GM12878 (cell line): ENCODE measurements around the gene ELK4. TPM values are rescaled to one million over a fixed set of nuclear protein-coding genes. Genes with fewer than 3 reads are reported as not detected.

ENCODE experiments used
- ATAC-seq: fragments of 200-7000 bp; cut with Tn5 transposase; 3 replicates; pipeline ENCODE4 v1.9.1; 2020; ENCODE audit warnings: mild to moderate bottlenecking, moderate library complexity
- BruUV-seq: library from RNA; stranded (reverse); fragments of 400-500 nt; replicated peaks from 2 replicates; lab custom pipeline; 2021; lab: Mats Ljungman, UMichigan
- CTCF ChIA-PET: fragments of 300-600 bp; sonication (Branson Sonifier 250); formaldehyde crosslinking; extraction: SDS; loops from one replicate; lab custom pipeline; 2021; ENCODE audit warnings: inconsistent platforms; lab: Yijun Ruan, JAX
- POLR2A ChIA-PET: fragments of 350-600 bp; formaldehyde crosslinking; extraction: SDS; loops from one replicate; lab custom pipeline; 2021; ENCODE audit warnings: inconsistent platforms; lab: Charles Lee
- RAD21 ChIA-PET: fragments of 300-600 bp; sonication (Branson Sonifier 250); formaldehyde crosslinking; loops from one replicate; lab custom pipeline; 2023; ENCODE audit warnings: antibody characterized with exemption; ENCODE audit not compliant: unreplicated experiment; lab: Charles Lee
- SMC1A ChIA-PET: fragments of 300-600 bp; sonication (Branson Sonifier 250); formaldehyde crosslinking; loops from one replicate; lab custom pipeline; 2023; ENCODE audit not compliant: unreplicated experiment, uncharacterized antibody; lab: Charles Lee
- DNase-seq: peaks from one replicate; pipeline ENCODE4 v3.0.0-alpha.2; 2011; ENCODE audit warnings: low read depth, low spot score
- FAIRE-seq: peaks from 3 replicates; lab custom pipeline; 2011; peaks lifted over from hg19 to GRCh38; lab: Jason Lieb, UNC
- H2AFZ ChIP-seq: 2 replicates; pipeline ENCODE4 v1.6.0; 2011; ENCODE audit warnings: low read depth, low read length, control low read depth; ENCODE audit not compliant: control insufficient read depth
- H3K27ac ChIP-seq: 2 replicates; pipeline ENCODE4 v1.5.1; 2011; ENCODE audit warnings: control low read depth; ENCODE audit not compliant: control insufficient read depth, insufficient read depth
- H3K27me3 ChIP-seq, 2 experiments: replicated peaks in 1 of 2; 2 replicates each; pipeline versions ENCODE4 v1.6.0 to v1.6.1; 2011; ENCODE audit warnings: low read length in 1 of 2; ENCODE audit not compliant: control insufficient read depth in 2 of 2, insufficient read depth in 2 of 2
- H3K36me3 ChIP-seq, 2 experiments: 2 replicates each; pipeline ENCODE4 v1.5.1; 2011; ENCODE audit warnings: low read length in 1 of 2; ENCODE audit not compliant: control insufficient read depth in 2 of 2, insufficient read depth in 2 of 2
- H3K4me1 ChIP-seq: 2 replicates; pipeline ENCODE4 v1.6.1; 2011; ENCODE audit warnings: mild to moderate bottlenecking, low read length, moderate library complexity, mixed read lengths; ENCODE audit not compliant: control insufficient read depth, insufficient read depth
- H3K4me2 ChIP-seq: 2 replicates; pipeline ENCODE4 v1.6.0; 2011; ENCODE audit warnings: control low read depth; ENCODE audit not compliant: control insufficient read depth, insufficient read depth
- H3K4me3 ChIP-seq: fragments of 200-600 bp; sonication (generic); 2 replicates; pipeline ENCODE4 v1.5.1; 2016
- H3K79me2 ChIP-seq: 2 replicates; pipeline ENCODE4 v1.6.0; 2011; ENCODE audit warnings: low read length; ENCODE audit not compliant: control insufficient read depth, insufficient read depth
- H3K9ac ChIP-seq: 2 replicates; pipeline ENCODE4 v1.8.0; 2011; ENCODE audit warnings: low read length, control low read depth, mixed read lengths; ENCODE audit not compliant: control insufficient read depth, insufficient read depth
- H3K9me3 ChIP-seq: replicated peaks from 3 replicates; pipeline ENCODE4 v1.5.1; 2011; ENCODE audit warnings: mild to moderate bottlenecking, low read length; ENCODE audit not compliant: control insufficient read depth, insufficient read depth
- H4K20me1 ChIP-seq: 2 replicates; pipeline ENCODE4 v1.6.0; 2011; ENCODE audit not compliant: control insufficient read depth, insufficient read depth
- ASH2L ChIP-seq: fragments of 300-600, 200-600 bp; sonication (generic); IDR thresholded peaks from 2 replicates; pipeline ENCODE4 v1.6.1; 2017; ENCODE audit warnings: low read depth, mild to moderate bottlenecking, borderline replicate concordance
- BACH1 ChIP-seq: fragments of 450-650 bp; IDR thresholded peaks from 2 replicates; pipeline ENCODE4 v1.6.1; 2017; ENCODE audit warnings: mild to moderate bottlenecking, borderline replicate concordance
- FOXM1 ChIP-seq: IDR thresholded peaks from 2 replicates; pipeline ENCODE4 v1.6.1; 2012; ENCODE audit warnings: low read depth, mild to moderate bottlenecking, inconsistent platforms, low read length, moderate library complexity
- IKZF1 ChIP-seq: fragments of 450-650 bp; conservative IDR thresholded peaks from 2 replicates; pipeline ENCODE4 v1.6.1; 2017; ENCODE audit warnings: antibody characterized with exemption, mild to moderate bottlenecking
- IRF5 ChIP-seq: fragments of 450-650 bp; IDR thresholded peaks from 2 replicates; pipeline ENCODE4 v1.6.1; 2017; ENCODE audit warnings: borderline replicate concordance
- JUND ChIP-seq: IDR thresholded peaks from 2 replicates; pipeline ENCODE4 v1.6.1; 2012; ENCODE audit warnings: low read depth, mild to moderate bottlenecking, low read length, improper control_type of control experiment, moderate library complexity
- MEF2A ChIP-seq: IDR thresholded peaks from 2 replicates; pipeline ENCODE4 v1.6.1; 2011; ENCODE audit warnings: low read depth, mild to moderate bottlenecking, low read length, moderate library complexity; ENCODE audit not compliant: insufficient read depth
- MLLT1 ChIP-seq: fragments of 450-650 bp; IDR thresholded peaks from 2 replicates; pipeline ENCODE4 v1.6.1; 2016; ENCODE audit warnings: mild to moderate bottlenecking
- NFYA ChIP-seq: IDR thresholded peaks from 2 replicates; pipeline ENCODE4 v1.6.1; 2011; ENCODE audit warnings: low read depth, mild to moderate bottlenecking, low read length, improper control_type of control experiment, borderline replicate concordance
- POLR2AphosphoS5 ChIP-seq: IDR thresholded peaks from 2 replicates; pipeline ENCODE4 v1.6.1; 2011; ENCODE audit warnings: mild to moderate bottlenecking, low read length, inconsistent platforms
- SIN3A ChIP-seq: IDR thresholded peaks from 2 replicates; pipeline ENCODE4 v1.6.1; 2012; ENCODE audit warnings: low read depth, low read length, improper control_type of control experiment
- SKIL ChIP-seq: fragments of 450-650 bp; IDR thresholded peaks from 2 replicates; pipeline ENCODE4 v1.6.1; 2017; ENCODE audit warnings: mild to moderate bottlenecking, low read depth, inconsistent platforms; ENCODE audit not compliant: poor library complexity, severe bottlenecking
- SUZ12 ChIP-seq: fragments of 200-600 bp; sonication (generic); IDR thresholded peaks from one replicate; pipeline ENCODE4 v1.6.1; 2018; ENCODE audit warnings: antibody characterized with exemption, mild to moderate bottlenecking; ENCODE audit not compliant: unreplicated experiment
- USF1 ChIP-seq: IDR thresholded peaks from 2 replicates; pipeline ENCODE4 v1.6.1; 2011; ENCODE audit warnings: borderline replicate concordance, low read depth, mild to moderate bottlenecking, moderate library complexity, mixed read lengths, low read length; ENCODE audit not compliant: insufficient read depth; ENCODE audit errors: extremely low read length
- ZNF207 ChIP-seq: fragments of 450-650 bp; IDR thresholded peaks from 2 replicates; pipeline ENCODE4 v1.6.1; 2014; ENCODE audit warnings: antibody characterized with exemption, mild to moderate bottlenecking, borderline replicate concordance
- WGBS: methylation state at CpG from one replicate; pipeline ENCODE4 v1.1.6; 2016; ENCODE audit warnings: low lambda C conversion rate; ENCODE audit not compliant: insufficient replicate concordance, insufficient coverage; ENCODE audit errors: missing lambda C conversion rate; 5-methylcytosine and 5-hydroxymethylcytosine counted together
- in situ Hi-C: fragments of 300-500 bp; cut with MboI; formaldehyde crosslinking; loops from 9 replicates; pipeline ENCODE4 v1.14.3; 2018; ENCODE audit warnings: mixed read lengths
- intact Hi-C: fragments of 100-400 bp; cut with micrococcal nuclease; formaldehyde crosslinking; loops from one replicate; pipeline ENCODE4 v1.14.2; 2022; ENCODE audit not compliant: unreplicated experiment
- polyA plus RNA-seq, 11 experiments: library from polyadenylated mRNA; depleted of rRNA in 4 of 11; unstranded in 6 of 11; stranded (reverse) in 5 of 11; fragments of >200 nt; fragmentation: Nextera tagmentation in 4 of 11; fragmentation: Illumina TruSeq in 1 of 11; extraction: Ambion mirVana in 4 of 11; extraction: Trizol in 1 of 11; gene quantifications; 1 replicate in 1 of 11; 2 replicates in 10 of 11; pipeline versions ENCODE4 v1.2.1 to v1.2.3, GENCODE V29; 2011 to 2016; ENCODE audit warnings: inconsistent platforms in 2 of 11, missing spikeins in 2 of 11, low read depth in 1 of 11
- total RNA-seq, 4 experiments: library from RNA; depleted of rRNA in 3 of 4; stranded (reverse); fragments of >200 nt in 3 of 4; fragmentation: Illumina TruSeq in 1 of 4; extraction: Trizol in 1 of 4; gene quantifications; 2 replicates each; pipeline versions ENCODE4 v1.2.1 to v1.2.3, GENCODE V29; 2013 to 2021

Gene ELK4
- total and polyA plus RNA-seq, 10 of the 15 experiments (the other 5 are each of a cell fraction or from before 2014, with no cell fraction given): 5.2 to 71.5 (median 18.5) TPM

GRCh38 chr1:205669341-205670149 lies 37.7 kb upstream of the ELK4 start:
- under 1% methylated on average over 19 of the region's 20 CpGs for WGBS
- TF ChIP-seq SUZ12 (no peak), ZNF207 (no peak), IKZF1 (peak; percentile 63), POLR2AphosphoS5 (peak; percentile 76), MLLT1 (no peak; the same call in 1 of the 2 replicates), JUND (no peak), NFYA (no peak), SIN3A (no peak), BACH1 (peak; percentile 66), MEF2A (no peak), SKIL (no peak), IRF5 (no peak), ASH2L (no peak), USF1 (no peak), FOXM1 (no peak)

More at GRCh38 chr1:205669341-205670149, 37.7 kb upstream of the ELK4 start:
- ATAC-seq (peak; percentile 54), DNase-seq (no peak), FAIRE-seq (no peak)
- no peaks in the 10 kb centered on the region for H3K9me3 ChIP-seq
- peaks cover 5% of the 10 kb centered on the region for H3K79me2 ChIP-seq
- CTCF ChIA-PET: interaction anchor here (1.0 to 31.9 kb wide), 11 partner anchors 9 to 308 kb away, joined by 3 to 1339 read pairs (median 6); partner anchors contain the start of gene SLC45A3
- H2AFZ ChIP-seq: peak overlapping the region; percentile 55
- no peaks in the 10 kb centered on the region for H3K27me3 ChIP-seq
- POLR2A ChIA-PET: interaction anchor here (0.6 to 7.8 kb wide), 15 partner anchors 10 to 105 kb away, joined by 3 to 89 read pairs (median 7); partner anchors contain the start of genes NUCKS1, RAB29 and SLC45A3
- peak overlapping the region; percentile 61 for H3K4me2 ChIP-seq
- H3K36me3 ChIP-seq: no peaks in the 10 kb centered on the region
- 0 out of 2 replicates have a peak, but pooled peaks cover 7% of the 10 kb centered on the region for H4K20me1 ChIP-seq
- SMC1A ChIA-PET: interaction anchor here (0.6 to 26.7 kb wide), 15 partner anchors 10 to 307 kb away, joined by 3 to 1008 read pairs (median 12); partner anchors contain the start of genes ELK4, RAB29 and SLC45A3
- BruUV-seq: no TSS peak
- H3K27ac ChIP-seq: peak overlapping the region; percentile 71
- RAD21 ChIA-PET: interaction anchor here (0.8 to 11.4 kb wide), 15 partner anchors 8 to 355 kb away, joined by 3 to 194 read pairs (median 9); partner anchors contain the start of genes ELK4, NUCKS1 and SLC45A3
- H3K9ac ChIP-seq: peak overlapping the region; percentile 65
- H3K4me3 ChIP-seq: peak overlapping the region; percentile 51; the same call in 1 of the 2 replicates
- in situ Hi-C loops (no loop called here), intact Hi-C loops (no loop called here)
- peaks cover 77% of the 10 kb centered on the region for H3K4me1 ChIP-seq
